H7 (cell line): Measurements from ENCODE around the gene ELL. TPM values are rescaled to one million over a fixed set of nuclear protein-coding genes. Genes with fewer than 3 reads are reported as not detected.

Source experiments
- DNase-seq: peaks from one replicate; pipeline ENCODE4 v3.0.0; 2012
- H3K27me3 ChIP-seq: 2 replicates; pipeline ENCODE4 v1.6.0; 2011; ENCODE audit warnings: mild to moderate bottlenecking, low read length; ENCODE audit not compliant: control insufficient read depth, insufficient read depth
- H3K36me3 ChIP-seq: replicated peaks from 2 replicates; pipeline ENCODE4 v1.5.1; 2011; ENCODE audit warnings: low read length; ENCODE audit not compliant: control insufficient read depth, insufficient read depth
- H3K4me3 ChIP-seq: 2 replicates; pipeline ENCODE4 v1.5.1; 2011; ENCODE audit warnings: low read depth, mild to moderate bottlenecking, control low read depth, low read length, moderate library complexity; ENCODE audit not compliant: insufficient read depth
- total RNA-seq: library from RNA; depleted of rRNA; stranded (reverse); fragments of >200 nt; shearing (Covaris generic); gene quantifications from 2 replicates; pipeline ENCODE4 v1.2.3, GENCODE V29; 2014

ELL gene
- total RNA-seq, 1 experiment from 2014 or later: 17.0 TPM

DNA sequence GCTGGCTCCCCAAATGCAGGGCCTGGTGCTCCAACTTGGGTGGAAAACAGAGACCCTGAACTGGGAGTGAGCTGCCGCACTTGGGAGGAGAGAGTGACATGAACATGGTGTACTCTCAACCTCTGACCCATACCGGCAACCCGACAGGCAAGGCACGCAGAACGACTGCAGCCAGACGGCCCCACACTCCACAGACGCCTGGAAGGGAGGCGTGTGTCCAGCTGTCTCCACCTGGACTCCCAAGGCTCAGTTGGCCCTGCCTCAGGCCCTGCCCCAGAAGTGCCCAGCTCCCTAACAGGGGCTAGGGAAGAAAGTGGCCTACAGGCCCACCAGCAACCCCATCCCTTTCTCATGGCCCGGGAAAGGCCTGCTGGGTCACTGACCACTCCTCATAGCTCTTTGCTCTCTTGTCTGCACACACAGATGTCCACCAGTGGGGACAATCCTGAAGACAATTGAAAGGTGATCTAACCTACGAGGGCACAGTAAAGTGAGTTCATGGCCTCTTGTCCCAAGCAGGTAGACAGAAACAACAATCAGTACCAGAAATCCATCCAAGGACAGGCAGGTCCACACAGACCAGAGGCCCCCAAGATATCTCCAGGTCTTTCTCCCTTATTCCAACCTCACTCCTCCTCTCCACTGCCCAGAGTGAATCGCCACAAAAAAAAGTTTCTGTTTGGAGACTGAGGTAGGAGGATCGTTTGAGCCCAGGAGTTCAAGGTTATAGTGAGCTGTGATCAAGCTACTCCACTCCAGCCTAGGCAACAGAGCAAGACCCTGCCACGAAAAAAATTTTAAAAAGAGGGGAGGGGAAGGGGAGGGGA lies 28.2 kb downstream of the ELL start:
- Histone ChIP-seq H3K4me3 (no peak overlapping the region), H3K27me3 (no peaks in the 10 kb centered on the region), H3K36me3 (no peaks in the 10 kb centered on the region)
- no peak for DNase-seq

DNA sequence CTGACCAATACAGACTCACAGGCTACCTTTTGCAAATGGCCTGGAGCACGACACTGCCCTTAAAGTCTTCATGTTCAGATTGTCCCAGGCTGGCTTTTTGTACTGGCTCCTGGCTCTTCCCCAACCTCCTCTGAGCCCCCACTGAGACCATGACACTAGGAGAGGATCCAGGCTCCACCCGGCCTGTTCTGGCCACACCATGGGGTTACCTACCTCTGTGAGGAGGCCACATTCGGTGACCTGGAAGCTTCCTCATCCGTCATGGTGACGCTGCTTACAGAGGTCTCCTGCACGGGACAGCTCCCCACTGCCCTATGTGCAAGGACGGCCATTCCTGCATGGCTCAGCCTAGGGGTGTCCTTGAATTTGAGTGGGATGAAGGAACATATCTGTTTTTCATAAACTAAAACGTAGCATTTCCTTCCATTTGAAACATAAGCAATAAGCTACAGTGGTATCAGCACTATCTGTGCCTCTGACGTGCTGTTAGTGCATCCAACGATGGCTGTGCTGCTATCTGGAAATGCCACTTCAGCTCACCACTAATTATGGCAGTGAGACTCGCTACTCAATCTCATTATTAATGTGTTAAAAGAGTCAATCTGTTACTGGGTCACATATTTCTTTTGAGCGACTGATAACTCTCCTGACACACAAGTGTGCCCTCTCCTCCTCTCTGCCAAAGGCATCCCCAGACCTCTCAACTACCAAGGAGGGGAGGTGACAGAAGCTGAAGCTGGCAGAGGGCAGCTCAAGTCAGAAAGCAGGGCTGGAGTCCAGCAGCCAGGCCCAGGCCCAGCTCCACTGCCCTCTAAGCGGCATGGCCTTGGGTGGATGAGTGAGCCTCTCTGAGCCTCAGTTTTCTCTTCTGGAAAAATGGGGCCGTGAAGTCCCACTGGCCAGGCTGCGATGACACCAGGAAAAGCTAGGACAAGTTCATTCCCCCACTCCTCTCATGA lies 29.6 kb downstream of the ELL start:
- DNase-seq: no peak

DNA sequence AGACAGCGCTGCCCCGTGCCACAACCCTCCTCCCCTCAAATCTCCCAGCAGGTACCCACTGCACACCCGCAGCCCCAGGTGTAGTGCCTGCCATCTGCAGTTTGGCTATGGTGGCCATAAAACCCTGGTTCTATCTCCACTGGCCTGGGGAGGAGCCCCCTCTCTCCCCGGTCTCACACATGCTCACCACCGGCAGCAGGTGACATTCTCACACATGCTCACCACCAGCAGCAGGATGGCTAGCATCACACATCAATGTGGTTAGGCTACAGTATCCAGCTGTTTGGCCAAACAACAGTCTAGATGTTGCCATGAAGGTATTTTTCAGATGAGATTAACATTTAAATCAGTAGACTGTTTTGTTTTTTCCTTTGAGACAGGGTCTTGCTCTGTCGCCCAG lies 31.1 kb downstream of the ELL start:
- no peak for DNase-seq
- no peaks in the 10 kb centered on the region for H3K27me3 ChIP-seq
- H3K4me3 ChIP-seq: no peak overlapping the region

More for the DNA sequence above, 29.6 kb downstream of the ELL start:
- Histone ChIP-seq H3K27me3 (no peaks in the 10 kb centered on the region), H3K36me3 (no peaks in the 10 kb centered on the region), H3K4me3 (no peak overlapping the region)

DNA sequence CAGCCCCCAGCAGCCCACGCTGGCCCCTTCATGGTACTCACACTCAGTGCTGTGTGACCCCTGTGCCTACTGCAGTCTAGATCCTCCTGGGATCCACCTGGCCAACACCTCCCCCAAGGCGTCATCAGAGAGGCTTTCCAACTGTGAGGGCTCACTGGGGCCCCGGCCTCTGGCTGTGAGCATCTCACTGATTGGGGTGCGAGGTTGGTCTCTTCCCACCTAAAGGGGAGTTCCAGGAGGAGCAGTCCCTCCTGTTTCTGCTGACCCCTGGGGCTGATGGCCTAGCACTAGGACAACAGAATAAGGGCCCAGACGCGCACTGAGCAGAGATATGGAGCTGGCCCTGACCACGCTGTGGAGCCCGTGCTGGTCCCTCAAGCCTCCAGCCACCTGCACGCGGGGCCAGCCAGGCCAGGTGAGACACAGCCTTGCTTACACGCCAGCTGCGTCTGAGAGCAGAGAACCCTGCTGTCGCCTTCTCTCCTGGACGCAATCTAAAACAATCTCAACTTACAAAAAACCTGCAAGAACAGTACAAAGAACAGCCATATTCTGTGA lies 32.2 kb downstream of the ELL start:
- Histone ChIP-seq H3K27me3 (no peaks in the 10 kb centered on the region), H3K36me3 (no peaks in the 10 kb centered on the region), H3K4me3 (no peak overlapping the region)
- no peak for DNase-seq

More for the DNA sequence above, 31.1 kb downstream of the ELL start:
- no peaks in the 10 kb centered on the region for H3K36me3 ChIP-seq

DNA sequence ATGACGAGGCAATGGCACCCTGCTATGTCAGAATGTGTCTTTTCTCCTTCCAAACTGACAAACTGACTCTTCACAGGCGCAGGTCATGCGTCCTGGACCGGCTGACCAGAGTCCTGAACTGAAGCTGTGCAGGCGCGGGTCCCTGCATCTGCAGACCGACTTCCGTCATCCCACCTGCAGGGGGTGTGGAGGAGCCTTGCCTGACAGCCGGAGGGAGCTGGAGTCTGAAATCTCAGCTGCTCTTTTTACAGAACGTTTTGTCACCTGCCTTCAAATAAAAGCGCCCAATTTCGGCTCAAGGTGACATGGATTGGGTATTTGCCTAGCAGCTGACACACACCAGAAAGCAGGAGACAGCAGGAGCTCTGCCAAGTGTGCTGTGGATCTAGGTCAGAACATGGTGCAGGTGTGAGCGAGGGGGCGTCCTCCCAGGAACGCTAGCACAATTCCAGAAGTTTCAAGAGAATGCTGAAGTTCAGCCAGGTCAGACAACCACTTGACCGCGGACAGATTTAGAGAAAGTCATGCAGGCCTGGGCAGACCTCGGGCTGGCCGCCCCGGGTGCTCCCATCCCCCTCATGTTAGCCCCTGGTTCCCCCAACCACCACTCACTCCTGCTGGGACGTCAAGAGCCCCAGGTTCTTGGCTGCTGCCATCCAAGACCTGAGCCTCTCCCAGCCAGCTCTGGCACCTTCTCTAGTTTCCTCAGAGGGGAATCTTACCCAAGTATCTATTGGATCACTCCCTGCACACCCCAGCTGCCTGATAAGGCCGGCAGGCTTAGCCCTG lies 32.8 kb downstream of the ELL start:
- Histone ChIP-seq H3K36me3 (no peaks in the 10 kb centered on the region), H3K27me3 (no peaks in the 10 kb centered on the region), H3K4me3 (no peak overlapping the region)
- DNase-seq: peak; percentile 94

DNA sequence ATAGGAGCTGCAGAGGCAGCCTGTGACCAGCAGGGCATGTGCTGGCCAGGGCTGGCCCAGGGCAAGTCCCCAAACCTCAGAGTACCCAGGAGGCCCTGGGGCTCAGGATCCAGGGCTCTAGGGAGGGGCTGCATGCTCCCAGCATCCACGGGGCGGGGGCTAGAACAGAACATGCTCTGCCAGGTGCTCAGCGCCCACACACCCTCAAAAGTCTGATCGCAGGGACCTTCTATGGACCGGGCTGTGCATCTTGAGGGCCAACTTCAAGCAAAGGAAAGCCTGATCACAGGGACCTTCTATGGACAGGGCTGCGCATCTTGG lies 33.5 kb downstream of the ELL start:
- no peak overlapping the region for H3K4me3 ChIP-seq
- DNase-seq: peak; percentile 78
- H3K27me3 ChIP-seq: no peaks in the 10 kb centered on the region
- no peaks in the 10 kb centered on the region for H3K36me3 ChIP-seq

DNA sequence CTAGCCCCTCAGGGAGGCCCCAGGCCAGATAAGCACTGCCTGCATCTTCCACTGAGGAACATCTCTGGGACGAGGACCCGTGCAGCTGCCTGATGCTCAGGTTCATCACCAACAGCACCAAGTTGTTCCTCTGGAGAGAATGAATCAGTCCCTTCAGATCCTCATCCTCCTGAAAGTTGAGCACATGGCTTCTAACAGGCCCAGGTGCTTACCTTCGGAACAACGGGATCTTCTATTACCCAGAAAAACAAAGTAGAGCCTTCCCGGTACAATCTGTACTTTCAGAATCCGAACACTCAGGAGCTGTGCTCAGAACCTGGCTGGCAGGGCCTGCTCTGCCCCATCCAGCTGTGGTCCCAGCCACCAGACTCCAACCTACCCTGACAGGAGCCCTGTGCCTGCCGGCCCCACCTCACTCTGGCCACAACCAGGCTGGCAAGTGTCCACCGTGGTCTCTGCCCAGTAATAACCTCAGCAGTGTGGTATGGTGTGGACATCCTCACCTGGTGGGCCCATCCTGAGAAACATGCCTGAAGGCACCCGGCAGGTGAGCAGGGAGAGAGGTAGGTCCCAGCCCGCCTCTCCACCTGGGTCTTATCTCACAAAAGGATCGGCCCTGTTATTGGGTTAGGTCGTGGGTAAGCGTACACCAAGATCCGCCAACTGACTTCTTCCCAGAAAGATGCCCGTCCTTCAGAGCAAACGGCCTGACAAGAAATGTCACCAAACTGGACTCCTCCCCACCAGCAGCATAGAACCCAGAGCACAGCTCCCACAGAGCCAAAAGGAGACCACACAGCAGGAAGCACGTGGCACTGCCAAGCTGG lies 34.1 kb downstream of the ELL start:
- Histone ChIP-seq H3K27me3 (no peaks in the 10 kb centered on the region), H3K36me3 (no peaks in the 10 kb centered on the region), H3K4me3 (no peak overlapping the region)
- no peak for DNase-seq

DNA sequence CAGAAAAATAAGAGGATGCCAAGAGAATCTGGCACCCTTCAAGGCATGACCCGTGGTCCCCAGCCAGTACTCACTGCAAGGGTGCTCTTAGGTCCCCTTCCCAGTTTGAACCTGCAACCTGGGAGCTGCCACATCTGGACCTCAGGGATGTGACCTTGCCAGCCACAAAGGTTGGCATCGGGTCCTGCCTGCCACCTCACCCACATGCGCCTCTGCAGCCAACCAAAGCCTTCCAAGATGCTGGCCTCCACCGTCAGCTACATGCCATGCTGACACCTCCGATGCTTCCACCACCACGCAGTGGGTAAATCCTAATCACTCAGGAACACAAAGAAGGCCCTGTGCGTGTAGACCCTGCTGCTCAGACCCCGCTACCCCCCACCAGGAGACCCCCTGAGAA lies 35.1 kb downstream of the ELL start:
- H3K36me3 ChIP-seq: no peaks in the 10 kb centered on the region
- DNase-seq: no peak

DNA sequence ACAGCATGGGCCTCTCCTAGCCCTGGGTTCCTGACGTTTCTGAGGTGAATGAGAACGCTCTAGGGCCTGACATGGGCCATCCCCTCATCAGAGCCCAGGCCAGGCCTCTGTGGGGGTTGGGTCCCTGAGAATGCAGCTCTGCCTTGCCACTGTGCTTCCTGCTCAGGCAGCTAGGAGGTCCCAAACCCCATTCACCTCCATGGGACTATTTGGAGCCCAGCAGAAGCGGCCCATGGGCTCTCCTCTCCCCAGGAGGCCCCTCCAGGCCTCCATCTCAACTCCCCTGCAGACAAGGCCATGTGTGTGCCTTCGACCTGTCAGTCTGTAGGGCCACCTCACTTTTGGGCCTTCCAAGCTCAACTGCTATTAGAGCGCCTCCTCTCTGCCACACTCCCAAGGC lies 36.9 kb downstream of the ELL start:
- no peaks in the 10 kb centered on the region for H3K27me3 ChIP-seq
- DNase-seq: no peak
- H3K4me3 ChIP-seq: no peak overlapping the region

More for the DNA sequence above, 35.1 kb downstream of the ELL start:
- Histone ChIP-seq H3K27me3 (no peaks in the 10 kb centered on the region), H3K4me3 (no peak overlapping the region)

DNA sequence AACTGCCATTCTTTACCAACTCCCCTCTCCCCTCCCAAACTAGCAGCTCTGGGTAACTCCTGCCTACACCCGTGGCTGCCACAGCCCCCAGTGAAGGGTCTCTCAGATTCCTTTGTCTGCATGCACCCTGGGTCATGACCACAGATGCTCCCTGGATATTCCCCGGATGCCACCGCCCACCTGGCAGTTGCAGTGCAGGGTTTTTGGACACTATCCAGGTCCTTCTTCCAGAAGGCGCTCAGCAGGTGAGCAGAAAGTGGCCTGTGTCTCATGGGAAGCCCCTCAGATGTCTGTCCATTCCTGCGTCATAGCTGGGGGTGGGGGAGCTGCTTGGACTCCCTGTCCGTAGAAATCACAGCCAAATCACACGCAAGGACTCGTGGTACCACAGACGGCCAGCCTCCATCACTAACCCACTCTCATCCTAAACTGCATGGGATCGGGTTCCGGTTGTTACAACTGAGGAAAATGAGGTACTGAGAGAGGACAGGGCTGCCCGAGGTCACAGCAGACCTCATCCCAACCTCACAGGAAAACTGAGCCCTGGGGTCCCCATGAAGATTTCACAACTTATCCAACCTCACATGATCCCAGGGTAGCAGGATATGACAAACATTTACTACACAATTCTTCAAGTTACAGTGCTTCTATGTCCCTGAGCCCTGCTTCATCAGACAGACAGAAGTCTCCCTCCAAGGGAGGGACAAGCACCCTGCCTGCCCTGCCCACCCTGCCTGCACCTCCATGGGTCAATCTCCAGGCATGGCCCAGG lies 38.6 kb downstream of the ELL start:
- no peak for DNase-seq
- H3K36me3 ChIP-seq: no peaks in the 10 kb centered on the region
- no peaks in the 10 kb centered on the region for H3K27me3 ChIP-seq
- H3K4me3 ChIP-seq: no peak overlapping the region

More for the DNA sequence above, 36.9 kb downstream of the ELL start:
- H3K36me3 ChIP-seq: no peaks in the 10 kb centered on the region

DNA sequence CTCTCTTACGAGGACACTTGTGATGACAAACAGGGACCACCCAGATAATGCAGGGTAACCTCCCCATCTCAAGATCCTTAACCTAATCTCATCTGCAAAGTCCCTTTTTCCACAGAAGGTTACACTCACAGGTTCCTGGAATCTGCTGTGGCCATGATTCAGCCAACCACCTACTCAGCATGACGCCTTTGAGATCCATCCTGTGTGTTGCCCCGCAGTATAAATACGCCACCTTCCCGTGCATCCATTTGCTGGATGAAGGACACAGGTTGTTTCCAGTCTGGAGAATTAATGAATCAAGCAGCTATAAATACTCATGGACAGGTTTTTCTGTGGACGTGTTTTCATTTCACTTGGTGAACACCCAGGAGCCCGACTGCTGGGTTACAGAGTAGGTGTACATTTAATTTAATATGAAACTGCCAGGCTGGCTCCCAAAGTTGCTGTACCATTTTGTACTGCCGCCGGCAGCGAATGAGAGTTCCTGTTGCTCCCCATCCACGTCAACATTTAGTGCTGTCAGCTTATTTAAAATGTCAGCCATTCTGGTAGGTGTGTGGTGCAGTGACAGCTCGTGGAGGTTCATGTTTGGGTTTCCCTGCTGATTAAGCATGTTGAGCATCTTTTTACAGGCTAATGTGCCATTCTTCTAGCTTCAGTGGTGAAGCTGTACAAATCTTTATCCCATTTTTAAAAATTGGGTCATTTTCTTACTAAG lies 40.2 kb downstream of the ELL start:
- Histone ChIP-seq H3K27me3 (no peaks in the 10 kb centered on the region), H3K4me3 (no peak overlapping the region), H3K36me3 (no peaks in the 10 kb centered on the region)
- no peak for DNase-seq

DNA sequence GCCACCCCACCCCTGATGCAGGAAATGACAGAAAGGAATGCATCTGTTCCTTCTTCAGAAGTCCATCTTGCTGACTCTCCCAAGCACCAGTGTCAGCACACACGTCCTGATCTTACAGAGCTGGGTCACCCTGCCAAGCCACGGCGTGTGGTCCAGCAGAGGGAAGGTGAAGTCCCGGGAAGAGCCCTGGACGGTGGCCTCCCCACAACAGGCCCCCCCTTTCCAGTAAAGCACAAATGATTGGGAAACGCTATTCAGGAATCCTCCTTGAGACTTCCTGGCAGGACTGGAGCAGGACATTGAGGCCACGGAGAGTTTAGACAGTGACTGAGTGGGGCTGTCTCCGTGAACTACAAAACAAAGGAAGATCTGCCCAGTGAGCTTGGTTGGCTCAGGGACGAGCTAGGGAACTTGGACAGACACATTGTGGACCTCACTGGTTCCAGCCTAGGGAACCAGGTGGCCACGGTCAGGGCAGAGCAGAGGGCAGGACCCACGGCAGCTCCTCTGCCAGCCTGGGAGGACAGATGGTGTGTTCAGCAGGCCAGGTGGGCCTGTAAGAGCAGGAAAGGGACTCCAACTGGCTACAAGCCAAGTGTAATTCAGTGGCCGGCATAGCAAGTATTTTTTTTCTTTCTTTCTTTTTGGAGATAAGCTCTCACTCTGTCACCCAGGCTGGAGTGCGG lies 41.7 kb downstream of the ELL start:
- Histone ChIP-seq H3K27me3 (no peaks in the 10 kb centered on the region), H3K36me3 (no peaks in the 10 kb centered on the region), H3K4me3 (no peak overlapping the region)
- DNase-seq: no peak
